HG02870 (cell line): Measurements from ENCODE around the gene TMEM233.
A peak's percentile ranks its signal among the peaks of the same experiment; 100 is the strongest.

ENCODE experiments used
- ATAC-seq: cut with Tn5 transposase; IDR thresholded peaks from one replicate; pipeline ENCODE4 v1.9.1; 2021; ENCODE audit warnings: mild to moderate bottlenecking, moderate library complexity; ENCODE audit not compliant: unreplicated experiment

The TMEM233 gene

DNA sequence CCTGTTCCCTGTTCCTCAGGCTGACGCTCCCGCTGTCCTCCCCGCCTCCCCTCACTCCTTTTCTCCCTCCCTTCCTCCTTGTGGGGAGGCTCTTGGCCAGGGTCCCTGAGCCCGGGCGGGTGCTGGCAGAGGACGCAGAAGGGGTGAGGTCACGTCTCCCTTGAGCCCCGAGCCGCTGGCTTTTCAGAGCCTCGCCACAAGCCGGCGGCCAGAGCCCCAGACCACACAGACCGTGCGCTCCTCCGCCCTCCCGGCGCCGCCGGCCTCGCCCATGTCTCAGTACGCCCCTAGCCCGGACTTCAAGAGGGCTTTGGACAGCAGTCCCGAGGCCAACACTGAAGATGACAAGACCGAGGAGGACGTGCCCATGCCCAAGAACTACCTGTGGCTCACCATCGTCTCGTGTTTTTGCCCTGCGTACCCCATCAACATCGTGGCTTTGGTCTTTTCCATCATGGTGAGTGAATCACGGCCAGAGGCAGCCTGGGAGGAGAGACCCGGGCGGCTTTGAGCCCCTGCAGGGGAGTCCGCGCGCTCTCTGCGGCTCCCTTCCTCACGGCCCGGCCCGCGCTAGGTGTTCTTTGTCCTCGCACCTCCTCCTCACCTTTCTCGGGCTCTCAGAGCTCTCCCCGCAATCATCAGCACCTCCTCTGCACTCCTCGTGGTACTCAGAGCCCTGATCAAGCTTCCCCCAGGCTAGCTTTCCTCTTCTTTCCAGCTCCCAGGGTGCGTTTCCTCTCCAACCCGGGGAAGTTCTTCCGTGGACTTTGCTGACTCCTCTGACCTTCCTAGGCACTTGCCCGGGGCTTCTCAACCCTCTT is at the start of gene TMEM233:
TMEM233 (plus strand) TSS at position 197 of the 821 bp plus-strand sequence; CDS start at position 272, 75 bp downstream.
- ATAC-seq: no peak

DNA sequence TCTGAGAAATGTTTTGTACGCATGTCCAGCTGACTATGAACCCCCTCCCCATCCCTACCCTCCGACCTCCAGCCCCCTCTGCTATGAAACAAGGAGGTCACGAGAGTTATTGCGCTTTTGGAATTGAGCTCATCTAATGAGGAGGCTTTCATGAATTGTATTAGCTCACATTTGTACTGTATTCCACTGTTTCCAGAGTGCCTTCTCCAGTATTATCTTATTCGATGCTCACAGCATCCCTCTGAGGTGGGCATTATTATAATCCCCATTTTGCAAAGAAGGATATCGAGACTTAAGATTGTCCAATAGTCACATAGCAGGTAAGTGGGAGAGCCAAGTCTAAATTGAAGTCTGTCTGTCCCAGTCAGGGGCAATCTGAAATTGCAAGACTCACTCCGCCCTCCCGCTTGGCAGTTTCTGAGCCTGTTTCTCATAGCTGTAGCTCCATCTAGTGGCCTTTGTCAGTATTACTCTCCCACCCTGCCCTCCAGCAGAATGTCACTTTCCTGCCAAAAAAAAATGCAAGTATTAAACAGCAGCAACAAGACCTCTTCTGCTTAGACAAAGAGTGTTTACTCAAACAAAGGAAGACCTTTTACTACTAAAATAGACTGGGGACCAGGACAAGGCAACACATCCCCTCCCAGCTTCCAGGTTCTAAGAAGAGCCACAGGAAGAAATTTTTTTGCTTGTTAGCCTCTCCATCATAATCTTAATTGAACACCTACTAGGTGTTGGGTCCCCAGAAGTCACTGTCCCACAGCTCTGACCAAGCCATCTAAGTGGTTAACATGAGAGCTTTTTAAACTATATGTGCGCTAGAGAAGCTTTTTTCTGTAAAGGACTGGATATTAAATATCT is 48.6 kb upstream of the TMEM233 start:
- peak; percentile 48 for ATAC-seq

DNA sequence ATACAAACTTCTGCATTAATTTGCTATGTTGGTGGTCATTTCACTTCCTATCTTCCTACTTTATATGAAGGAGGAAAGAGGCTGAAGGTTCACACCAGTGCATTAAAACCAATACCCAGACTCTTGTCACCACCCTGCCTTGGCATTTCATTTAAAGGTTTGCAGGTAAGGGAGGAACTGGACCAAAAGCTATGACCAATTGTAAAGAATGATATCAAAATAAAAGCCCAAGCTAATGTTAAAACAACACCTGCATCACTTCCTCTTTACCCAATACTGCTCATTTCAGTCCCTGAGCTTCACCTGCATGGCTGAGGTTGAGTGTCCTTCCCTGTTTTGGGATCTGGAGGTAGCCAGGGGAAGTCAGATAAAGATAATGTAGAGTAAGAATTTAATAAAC is 47.2 kb upstream of the TMEM233 start:
- ATAC-seq: no peak

DNA sequence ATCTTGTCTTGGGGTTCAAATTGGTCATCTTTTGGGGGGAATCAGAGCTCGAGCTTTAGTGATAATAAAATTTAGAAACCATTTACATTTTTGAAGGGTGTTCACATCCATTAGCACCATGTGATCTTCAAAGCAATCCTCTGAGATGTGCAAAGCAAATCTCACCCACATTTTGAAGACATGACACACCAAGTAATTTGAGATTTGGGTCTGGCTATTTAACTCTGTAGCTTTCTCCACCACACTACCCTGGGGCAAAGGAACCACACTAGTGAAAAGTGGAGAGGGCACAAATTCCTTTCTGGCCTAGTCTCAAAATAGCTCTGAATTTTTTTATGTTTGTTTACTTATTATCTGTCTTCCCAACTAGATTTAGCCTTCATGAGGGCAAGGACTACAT is 46.6 kb upstream of the TMEM233 start:
- no peak for ATAC-seq

DNA sequence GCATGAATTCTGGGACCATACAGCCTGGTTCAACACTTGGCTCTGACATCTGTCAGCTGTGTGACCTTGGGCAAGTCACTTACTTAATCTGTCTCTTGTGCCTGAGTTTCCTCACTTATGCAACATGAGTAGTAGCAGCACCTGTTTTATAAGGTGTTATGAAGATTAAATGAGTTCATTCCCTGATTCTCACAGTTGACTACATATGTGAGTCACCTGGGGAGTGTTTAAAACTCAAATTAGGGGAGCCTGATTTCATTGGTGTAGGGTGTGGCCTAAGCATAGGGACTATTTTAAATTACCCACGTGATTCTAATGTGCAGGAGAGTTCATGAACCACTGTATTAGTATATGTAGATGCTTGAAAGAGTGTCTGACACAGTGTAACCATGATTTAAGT is 36.7 kb upstream of the TMEM233 start:
- ATAC-seq: no peak

DNA sequence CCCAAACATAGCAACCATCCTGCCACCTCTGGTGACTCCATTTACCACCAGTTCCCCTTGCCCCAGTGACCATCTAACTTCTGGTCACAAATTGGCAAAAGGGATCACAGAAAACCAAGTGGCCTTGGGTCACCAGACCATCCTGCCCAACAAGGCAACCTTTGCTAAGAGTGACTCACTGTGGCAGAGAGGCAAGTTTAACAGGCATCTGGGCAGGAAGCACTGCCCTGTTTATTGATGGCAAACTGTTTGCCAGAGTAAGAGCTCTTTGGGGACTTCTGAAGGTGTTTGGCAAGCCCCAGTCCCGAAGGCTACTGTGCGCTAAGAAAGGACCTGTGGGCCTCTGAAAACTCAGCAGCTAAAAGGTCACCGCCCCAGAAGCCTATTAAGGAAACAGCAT is 28.2 kb upstream of the TMEM233 start:
- ATAC-seq: no peak

DNA sequence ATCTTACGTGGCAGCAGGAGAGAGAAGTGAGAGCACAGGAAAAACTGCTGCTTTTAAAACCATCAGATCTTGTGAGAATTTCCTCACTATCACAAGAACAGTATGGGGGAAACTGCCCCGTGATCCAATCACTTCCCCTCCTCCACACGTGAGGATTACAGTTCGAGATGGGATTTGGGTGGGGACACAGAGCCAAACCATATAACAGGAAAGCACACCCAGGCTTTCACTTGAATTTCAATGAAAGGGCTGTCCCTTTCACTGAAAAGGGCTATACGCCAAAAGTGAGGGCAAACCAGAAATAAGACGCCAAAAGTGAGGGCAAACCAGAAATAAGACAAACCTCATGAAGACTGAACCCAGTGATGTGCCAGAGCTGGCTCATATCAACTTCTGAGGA is 22.8 kb upstream of the TMEM233 start:
- no peak for ATAC-seq

DNA sequence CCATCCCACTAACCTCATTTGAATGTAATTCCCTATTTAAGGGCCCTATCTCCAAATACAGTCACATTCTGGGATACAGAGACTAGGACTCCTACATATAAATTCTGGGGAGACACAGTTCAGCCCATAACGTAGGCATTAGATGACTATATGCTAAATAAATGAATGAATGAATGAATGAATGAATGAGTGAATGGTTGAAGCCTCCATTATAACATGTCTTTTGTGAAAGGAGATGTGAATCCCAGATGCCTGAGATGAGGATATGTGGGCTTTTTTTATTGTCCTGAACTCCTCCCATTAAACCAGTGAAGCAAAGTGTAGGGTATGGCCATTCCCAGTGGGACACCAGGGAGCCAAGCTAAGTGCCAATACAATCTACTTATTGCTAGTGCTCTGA is 20.5 kb upstream of the TMEM233 start:
- no peak for ATAC-seq

DNA sequence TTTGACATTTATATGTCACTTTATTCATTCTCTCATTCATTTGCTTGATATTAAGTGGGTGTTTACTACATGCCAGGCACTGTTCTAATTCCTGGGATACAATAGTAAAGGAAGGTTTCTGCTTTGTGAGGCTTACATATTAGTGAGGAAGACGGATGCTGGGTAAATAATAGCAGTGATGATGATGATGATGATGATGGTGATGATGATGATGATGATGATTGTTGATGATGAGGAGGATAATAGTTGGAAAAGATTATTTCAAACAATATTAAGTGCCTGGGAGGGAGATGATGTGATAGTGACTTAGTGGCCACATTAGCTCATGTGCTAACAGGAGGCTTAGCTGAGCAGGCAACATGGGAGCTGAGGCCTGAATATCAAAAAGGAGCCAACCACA is 19.3 kb upstream of the TMEM233 start:
- ATAC-seq: no peak

DNA sequence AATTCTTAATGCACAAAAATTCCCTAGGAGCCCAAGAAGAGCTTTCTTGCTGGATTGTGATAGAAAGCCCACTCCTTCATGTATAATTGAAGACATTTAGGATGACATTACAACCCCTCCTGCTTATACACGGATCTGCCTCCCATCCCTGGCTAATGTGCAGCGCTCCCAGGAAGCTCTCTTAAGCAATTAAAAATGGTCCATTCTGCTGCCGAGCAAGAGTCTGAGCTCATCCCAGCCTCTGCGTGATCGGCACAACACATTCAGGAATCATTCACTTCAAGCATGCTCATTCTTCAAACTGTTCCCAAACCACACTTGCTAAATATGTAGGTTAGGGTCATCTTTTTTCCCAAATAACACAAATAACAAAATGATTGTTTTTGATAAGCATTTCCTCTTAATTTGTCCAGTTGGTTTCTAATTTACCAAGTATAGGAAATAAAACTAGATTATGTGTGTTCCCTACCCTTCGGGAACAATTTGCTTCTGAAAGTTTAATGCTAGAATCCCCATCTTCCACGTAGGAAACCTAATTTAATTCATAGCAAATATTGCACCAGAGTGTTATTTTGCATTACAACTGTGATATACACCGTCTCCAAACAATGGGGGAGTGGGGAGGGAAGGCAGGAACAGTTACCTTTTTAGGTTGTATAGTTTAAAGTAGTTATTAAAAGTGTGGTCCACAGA is 17.3 kb upstream of the TMEM233 start:
- ATAC-seq: no peak

DNA sequence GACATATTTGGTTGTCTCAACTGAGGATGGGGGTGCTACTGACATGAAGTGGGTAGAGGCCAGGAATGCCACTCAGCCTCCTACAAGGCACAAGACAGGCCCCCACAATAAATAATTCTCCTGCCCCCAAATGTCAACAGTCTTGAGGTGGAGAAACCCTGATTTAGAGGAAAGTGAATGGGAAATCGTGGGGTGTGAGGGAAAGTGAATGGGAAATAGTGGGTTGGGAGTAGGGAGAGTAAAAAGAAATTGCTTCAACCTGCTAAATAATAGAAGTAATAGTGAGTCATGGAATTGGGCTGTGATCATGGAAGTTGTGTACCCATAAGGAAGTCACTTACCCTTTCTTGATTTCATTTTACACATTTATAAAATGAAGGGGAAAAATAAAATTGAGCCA is 16.7 kb upstream of the TMEM233 start:
- ATAC-seq: no peak

DNA sequence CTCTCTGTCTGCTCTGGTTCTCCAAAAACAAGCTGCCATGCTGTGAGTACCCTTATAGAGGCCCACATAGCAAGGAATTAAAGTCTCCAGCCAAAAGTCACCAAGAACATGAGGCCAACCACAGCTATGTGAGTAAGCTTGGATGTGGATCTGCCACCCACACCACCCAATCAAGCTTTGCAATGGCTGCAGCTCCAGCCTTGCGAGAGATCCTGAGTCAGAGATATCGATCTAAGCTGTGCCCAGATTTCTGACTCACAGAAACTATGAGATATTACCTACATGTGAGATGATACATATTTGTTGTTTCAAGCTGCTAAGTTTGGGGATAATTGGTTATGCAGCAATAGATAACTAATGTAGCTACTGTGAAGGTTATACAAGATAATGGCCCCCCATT is 15.5 kb upstream of the TMEM233 start:
- ATAC-seq: no peak

DNA sequence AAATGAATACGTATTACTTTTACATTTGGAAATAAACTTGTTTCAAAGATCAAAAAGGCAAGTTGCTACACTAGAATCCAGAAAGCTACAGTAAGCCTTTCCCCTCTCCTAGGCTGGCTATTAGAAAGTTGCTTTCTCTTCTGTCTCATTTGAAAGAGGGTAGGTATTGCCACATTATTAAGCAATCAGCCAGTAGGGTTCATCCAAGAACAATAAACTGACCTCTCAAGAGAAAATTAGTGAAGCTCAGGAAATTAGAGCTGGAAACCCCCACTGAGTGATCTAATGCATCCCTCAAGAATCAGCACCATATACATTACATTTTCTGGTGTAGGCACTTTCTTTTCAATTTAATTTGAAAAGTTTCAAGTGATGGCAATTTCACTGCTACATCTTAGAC is 4.5 kb upstream of the TMEM233 start:
- no peak for ATAC-seq

DNA sequence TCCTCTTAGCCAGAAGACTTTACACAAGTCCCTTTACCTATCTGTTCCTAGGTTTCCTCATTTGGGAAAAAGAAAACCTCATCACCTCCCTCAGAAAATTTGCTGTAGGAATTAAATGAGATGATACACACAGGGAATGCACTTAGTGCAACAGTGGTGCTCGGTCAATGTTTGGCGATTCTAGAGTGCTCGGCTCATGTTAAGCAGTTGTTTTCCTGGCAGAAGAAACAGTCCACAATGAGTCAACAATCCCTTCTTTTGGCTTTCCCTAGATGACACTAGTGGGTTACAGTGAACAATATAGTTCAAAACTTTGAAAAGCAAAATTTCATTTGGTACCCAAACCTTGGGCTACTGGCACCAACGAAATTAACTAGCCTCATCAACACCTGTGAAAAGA is 3.9 kb upstream of the TMEM233 start:
- ATAC-seq: no peak

DNA sequence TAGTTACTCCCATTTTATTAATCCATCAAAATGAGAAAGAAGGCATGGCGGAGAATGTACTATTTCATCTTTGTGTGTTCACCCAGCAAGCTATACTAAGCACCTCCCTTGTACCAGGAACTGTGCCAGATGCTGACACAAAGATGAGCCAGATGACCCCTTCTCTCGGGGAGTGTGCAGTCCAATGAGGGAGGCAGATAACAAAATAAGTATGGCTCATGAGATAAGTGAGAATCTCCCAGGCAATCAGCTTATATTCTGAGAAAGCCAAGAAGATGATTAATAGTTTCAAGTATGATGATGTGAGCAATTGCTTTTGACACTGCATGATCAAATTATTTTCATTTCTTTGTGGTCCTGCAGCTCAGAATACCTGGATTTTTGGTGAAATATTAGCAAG is 1.3 kb upstream of the TMEM233 start:
- ATAC-seq: no peak

DNA sequence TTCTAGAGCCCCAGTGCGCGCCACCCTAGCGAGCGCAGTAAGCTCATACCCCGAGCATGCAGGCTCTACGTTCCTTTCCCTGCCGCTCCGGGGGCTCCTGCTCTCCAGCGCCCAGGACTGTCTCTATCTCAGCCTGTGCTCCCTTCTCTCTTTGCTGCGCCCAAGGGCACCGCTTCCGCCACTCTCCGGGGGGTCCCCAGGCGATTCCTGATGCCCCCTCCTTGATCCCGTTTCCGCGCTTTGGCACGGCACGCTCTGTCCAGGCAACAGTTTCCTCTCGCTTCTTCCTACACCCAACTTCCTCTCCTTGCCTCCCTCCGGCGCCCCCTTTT is 791 bp downstream of the TMEM233 start:
- no peak for ATAC-seq

DNA sequence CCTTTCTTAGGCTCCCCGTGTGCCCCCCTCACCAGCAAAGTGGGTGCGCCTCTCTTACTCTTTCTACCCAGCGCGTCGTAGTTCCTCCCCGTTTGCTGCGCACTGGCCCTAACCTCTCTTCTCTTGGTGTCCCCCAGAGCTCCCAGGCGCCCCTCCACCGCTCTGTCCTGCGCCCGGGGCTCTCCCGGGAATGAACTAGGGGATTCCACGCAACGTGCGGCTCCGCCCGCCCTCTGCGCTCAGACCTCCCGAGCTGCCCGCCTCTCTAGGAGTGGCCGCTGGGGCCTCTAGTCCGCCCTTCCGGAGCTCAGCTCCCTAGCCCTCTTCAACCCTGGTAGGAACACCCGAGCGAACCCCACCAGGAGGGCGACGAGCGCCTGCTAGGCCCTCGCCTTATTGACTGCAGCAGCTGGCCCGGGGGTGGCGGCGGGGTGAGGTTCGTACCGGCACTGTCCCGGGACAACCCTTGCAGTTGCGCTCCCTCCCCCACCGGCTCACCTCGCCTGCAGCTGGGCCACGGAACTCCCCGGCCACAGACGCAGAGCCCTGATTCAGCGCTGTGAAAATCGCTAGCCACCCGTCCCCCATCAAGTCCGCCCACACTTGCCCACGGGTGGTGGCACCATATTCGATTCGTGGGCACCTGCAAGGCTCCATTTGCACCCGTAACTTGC is 1.3 kb downstream of the TMEM233 start:
- no peak for ATAC-seq

DNA sequence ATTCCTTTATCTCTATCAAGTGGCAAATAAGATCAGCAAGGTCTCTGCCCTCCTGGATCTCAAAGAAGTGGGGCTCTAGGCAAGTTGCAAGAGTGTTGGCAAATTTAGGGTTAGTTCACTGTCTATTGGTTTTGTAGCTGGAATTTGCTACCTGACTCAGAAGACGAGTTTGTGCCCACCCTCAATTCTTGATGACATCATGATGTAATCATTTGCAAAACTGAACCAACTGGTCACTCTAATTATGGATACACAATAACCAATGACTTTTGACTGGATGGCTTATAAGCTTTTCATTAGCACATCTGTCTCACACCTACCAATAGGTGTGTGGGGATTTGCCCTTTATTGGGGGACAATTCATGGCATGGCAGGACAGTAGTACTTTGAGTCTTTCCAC is 4.6 kb downstream of the TMEM233 start:
- no peak for ATAC-seq

DNA sequence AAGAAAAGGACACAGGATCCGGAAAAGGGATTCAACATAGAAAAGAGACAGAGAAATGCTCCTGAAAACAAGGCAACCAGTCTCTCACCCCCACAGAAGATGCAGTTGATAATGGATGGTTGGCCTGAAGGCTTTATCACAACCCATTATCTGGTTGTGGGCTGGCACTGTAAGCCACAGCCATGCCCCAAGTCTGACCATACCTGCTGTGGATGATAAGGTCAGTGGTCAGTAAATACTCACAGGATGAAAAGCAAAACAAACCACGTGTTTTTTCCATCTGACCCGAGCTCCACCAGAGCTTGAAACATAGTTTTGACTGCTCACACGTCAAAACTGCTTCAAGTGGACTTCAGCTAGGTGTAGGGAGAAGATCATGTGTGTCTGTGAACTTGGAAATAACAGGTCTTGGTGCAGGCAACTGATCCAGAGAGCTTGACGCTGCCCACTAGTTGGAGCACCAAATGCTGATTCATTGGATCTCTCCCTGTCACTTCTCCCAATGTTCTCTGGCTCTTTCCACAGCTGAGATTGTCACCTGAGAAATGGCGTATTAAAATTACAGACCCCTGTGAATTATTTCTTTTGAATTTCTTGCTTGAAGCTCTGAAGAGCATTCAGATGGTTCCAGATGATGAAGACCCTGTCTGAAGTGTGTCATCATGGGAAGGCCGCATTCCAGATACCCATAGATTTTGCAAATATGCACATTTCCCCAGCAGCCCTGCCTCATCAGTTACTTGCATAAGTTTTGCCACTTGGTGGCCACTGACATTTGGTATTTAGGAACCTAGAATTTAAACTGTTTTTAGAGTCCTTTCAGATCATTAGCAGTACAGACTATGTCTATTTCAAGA is 8.5 kb downstream of the TMEM233 start:
- ATAC-seq: no peak

DNA sequence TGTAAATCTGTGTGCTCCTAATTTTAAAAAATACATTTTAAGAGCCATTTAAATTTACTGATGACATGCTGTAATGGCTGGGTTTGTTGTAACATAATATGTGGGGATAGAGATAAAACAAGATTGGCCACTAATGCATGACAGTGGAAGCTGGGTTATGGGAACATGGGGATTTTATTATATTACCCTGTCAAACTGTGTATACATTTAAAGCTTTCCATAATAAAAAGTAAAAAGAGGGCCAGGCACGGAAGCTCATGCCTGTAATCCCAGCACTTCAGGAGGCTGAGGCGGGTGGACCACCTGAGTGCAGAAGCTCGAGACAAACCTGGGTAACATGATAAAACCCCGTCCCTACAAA is 9.1 kb downstream of the TMEM233 start:
- no peak for ATAC-seq
